ENCODE data around the gene TBX10.

TBX10 gene

GRCh38 chr11:67600324-67601029 is 39.1 kb downstream of the TBX10 start:
- TF ChIP-seq SIN3A (IDR thresholded peaks at IDR 0.05; ENCODE audit: borderline replicate concordance, insufficient read depth, low read length) (no peak), REST (IDR thresholded peaks at IDR 0.05; ENCODE audit: insufficient read depth in 1 of 2, low read depth in 2 of 2, low read length in 2 of 2) (no peak), TAF1 (IDR thresholded peaks at IDR 0.05; ENCODE audit: borderline replicate concordance, insufficient read depth, low read length) (no peak), FOXP2 (optimal IDR thresholded peaks at IDR 0.05; ENCODE audit: borderline replicate concordance, extremely low read depth, extremely low read length, insufficient read depth) (no peak), POLR2AphosphoS5 (IDR thresholded peaks at IDR 0.05; ENCODE audit: low read depth, low read length) (no peak)

GRCh38 chr11:67599149-67599548 is 40.4 kb downstream of the TBX10 start:
- no peak for TF ChIP-seq FOXP2 (optimal IDR thresholded peaks at IDR 0.05; ENCODE audit: borderline replicate concordance, extremely low read depth, extremely low read length, insufficient read depth)
- TF ChIP-seq REST (IDR thresholded peaks at IDR 0.05; ENCODE audit: insufficient read depth in 1 of 2, low read depth in 2 of 2, low read length in 2 of 2), result no peak
- no peak for TF ChIP-seq TAF1 (IDR thresholded peaks at IDR 0.05; ENCODE audit: borderline replicate concordance, insufficient read depth, low read length)
- TF ChIP-seq SIN3A (IDR thresholded peaks at IDR 0.05; ENCODE audit: borderline replicate concordance, insufficient read depth, low read length), result no peak
- no peak for TF ChIP-seq POLR2AphosphoS5 (IDR thresholded peaks at IDR 0.05; ENCODE audit: low read depth, low read length)

- no peak for TF ChIP-seq TAF1 (IDR thresholded peaks at IDR 0.05; ENCODE audit: borderline replicate concordance, insufficient read depth, low read length)
- TF ChIP-seq POLR2AphosphoS5 (IDR thresholded peaks at IDR 0.05; ENCODE audit: low read depth, low read length), result no peak
- TF ChIP-seq REST (IDR thresholded peaks at IDR 0.05; ENCODE audit: insufficient read depth in 1 of 2, low read depth in 2 of 2, low read length in 2 of 2), result no peak
- no peak for TF ChIP-seq SIN3A (IDR thresholded peaks at IDR 0.05; ENCODE audit: borderline replicate concordance, insufficient read depth, low read length)
- no peak for TF ChIP-seq FOXP2 (optimal IDR thresholded peaks at IDR 0.05; ENCODE audit: borderline replicate concordance, extremely low read depth, extremely low read length, insufficient read depth)
These were observed 42.7 kb downstream of the TBX10 start for GRCh38 chr11:67596753-67597300.

GRCh38 chr11:67594480-67594879 is 45.1 kb downstream of the TBX10 start:
- TF ChIP-seq FOXP2 (optimal IDR thresholded peaks at IDR 0.05; ENCODE audit: borderline replicate concordance, extremely low read depth, extremely low read length, insufficient read depth) (no peak), SIN3A (IDR thresholded peaks at IDR 0.05; ENCODE audit: borderline replicate concordance, insufficient read depth, low read length) (no peak), POLR2AphosphoS5 (IDR thresholded peaks at IDR 0.05; ENCODE audit: low read depth, low read length) (no peak), REST (IDR thresholded peaks at IDR 0.05; ENCODE audit: insufficient read depth in 1 of 2, low read depth in 2 of 2, low read length in 2 of 2) (no peak), TAF1 (IDR thresholded peaks at IDR 0.05; ENCODE audit: borderline replicate concordance, insufficient read depth, low read length) (no peak)

Measured in PFSK-1 (cell line).